ENCODE data around the gene UGT1A5. TPM values are rescaled to one million over a fixed set of nuclear protein-coding genes. Genes with fewer than 3 reads are reported as not detected.

UGT1A5 gene
- not detected in 2 replicates for total RNA-seq
- not detected for polyA plus RNA-seq (2012)

- no peak for DNase-seq (ENCODE audit: low read depth)
Observed at GRCh38 chr2:233712611-233713261, at the start of gene UGT1A5. TSS of gene UGT1A5 (plus strand) at chr2:233712907. CDS start at chr2:233712992, 85 bp downstream.

- no peak for DNase-seq (ENCODE audit: low read depth)
Observed at GRCh38 chr2:233663911-233664310, 48.8 kb upstream of the UGT1A5 start.

DNA sequence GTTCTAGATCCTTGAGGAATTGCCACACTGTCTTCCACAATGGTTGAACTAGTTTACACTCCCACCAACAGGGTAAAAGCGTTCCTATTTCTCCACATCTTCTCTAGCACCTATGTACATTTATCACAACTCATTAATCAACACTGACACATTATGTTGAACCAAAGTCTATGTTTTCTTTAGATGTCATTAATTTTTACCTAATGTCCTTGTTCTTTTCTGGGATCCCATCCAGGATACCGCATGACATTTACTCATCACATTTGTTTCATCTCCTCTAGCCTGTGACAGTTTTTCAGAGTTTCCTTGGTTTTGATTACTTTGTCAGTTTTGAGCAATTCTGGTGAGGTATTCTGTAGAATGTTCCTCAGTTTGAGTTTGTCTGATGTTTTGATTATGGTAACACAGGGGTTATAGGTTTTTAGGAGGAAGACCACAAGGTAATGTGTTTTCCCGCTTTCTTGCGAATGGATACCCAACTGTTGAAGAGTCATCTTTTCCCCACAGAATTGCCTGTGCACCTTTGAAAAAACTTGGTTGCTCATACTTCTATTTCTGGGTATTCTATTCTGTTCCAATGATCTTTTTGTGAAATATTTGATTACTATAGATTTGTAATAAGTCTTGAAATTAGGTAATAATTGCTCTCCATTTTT is 44.0 kb upstream of the UGT1A5 start:
- DNase-seq (ENCODE audit: low read depth): no peak

DNA sequence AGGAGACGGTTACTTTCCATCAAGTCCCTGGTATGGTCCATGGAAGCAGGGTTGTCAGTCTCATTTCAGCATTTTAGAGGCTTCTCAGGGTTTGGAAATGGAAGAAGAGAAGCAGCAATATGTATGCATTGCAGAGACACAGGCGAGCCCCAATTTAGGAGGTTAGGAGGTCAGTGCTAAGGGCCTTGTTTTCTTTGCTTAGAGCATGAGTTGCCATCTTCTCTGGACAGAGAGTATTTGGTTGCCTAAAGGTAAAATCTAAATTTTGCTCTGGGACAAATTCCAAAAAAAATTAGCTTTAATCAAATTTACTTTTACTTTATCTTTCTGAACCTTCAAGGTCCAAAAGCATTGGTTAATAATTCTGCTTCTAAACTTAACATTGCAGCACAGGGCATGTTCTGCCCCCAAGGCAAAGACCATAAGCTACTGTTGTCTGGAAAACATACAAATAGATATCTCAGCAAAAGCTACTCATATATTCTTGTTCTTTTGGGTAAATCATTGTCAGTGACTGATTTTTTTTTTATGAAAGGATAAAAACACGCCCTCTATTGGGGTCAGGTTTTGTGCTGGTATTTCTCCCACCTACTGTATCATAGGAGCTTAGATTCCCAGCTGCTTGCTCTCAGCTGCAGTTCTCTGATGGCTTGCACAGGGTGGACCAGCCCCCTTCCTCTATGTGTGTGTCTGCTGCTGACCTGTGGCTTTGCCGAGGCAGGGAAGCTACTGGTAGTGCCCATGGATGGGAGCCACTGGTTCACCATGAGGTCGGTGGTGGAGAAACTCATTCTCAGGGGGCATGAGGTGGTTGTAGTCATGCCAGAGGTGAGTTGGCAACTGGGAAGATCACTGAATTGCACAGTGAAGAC is 41.2 kb upstream of the UGT1A5 start, which contains the start of gene UGT1A9:
Gene UGT1A9 (plus strand): TSS at position 609 of the 872 bp plus-strand sequence. CDS start 37 bp downstream, at position 646.
- DNase-seq (ENCODE audit: low read depth): no peak

- no peak for DNase-seq (ENCODE audit: low read depth)
Observed at GRCh38 chr2:233672886-233673285, 39.8 kb upstream of the UGT1A5 start.

DNA sequence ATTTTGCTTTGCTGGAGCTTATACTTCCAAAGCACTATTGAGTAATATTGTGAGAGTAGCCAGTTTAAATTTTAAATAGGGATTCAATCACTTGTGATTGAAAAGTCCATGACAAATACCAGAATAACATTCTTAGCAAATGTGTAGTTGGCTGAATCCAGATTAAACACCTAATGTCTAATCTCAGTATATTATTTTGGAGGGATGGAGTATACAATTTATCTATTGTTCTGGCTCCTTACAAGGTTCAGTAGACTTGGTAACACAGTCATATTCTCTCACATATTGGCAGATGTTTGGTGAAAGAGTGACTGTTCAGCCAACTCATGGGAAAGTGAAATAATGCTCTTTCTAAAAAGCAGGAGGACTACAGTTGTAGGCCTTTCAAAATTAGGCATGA is 38.8 kb upstream of the UGT1A5 start:
- DNase-seq (ENCODE audit: low read depth): no peak

GRCh38 chr2:233674314-233674713 is 38.4 kb upstream of the UGT1A5 start:
- DNase-seq (ENCODE audit: low read depth): no peak

DNA sequence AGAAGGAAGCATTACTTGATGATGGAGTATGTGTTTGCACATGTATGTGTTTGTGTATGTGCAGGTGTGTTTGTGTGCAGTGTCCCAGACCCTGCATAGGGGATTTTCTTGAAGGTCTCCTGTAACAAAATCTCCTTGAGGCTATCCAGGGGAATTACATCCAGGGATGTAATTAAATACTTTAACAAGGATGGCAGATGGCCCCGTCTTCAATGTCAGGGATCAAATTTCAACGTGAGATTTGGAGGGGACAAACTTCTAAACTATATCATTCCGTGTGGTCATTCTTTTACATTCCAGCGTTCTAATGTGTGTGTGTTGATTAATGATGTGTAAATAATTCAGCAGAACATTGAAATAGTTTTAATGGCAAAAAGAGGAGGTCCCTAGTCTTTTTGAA is 37.7 kb upstream of the UGT1A5 start:
- DNase-seq (ENCODE audit: low read depth): peak; percentile 3

- DNase-seq (ENCODE audit: low read depth): no peak
Observed at GRCh38 chr2:233676046-233676445, 36.7 kb upstream of the UGT1A5 start.

DNA sequence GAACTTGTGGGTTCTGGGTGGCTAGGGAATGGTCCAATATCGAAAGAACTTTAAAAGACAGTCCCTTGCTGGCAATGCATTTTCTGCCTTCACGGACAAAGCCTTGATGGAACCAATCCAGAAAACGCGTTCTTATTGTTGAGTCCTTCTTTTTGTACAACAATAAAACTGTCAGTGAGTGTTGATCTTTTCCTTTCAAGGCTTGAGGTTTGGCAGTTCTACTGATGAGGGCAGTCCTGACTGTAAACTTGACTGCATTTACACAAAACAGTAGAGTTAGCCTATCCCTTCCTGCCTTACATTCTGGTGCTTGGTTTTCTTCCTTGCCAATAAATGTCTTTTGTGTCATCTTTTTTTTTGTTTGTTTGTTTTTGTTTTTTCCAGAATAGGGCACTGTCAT is 33.5 kb upstream of the UGT1A5 start:
- no peak for DNase-seq (ENCODE audit: low read depth)

DNA sequence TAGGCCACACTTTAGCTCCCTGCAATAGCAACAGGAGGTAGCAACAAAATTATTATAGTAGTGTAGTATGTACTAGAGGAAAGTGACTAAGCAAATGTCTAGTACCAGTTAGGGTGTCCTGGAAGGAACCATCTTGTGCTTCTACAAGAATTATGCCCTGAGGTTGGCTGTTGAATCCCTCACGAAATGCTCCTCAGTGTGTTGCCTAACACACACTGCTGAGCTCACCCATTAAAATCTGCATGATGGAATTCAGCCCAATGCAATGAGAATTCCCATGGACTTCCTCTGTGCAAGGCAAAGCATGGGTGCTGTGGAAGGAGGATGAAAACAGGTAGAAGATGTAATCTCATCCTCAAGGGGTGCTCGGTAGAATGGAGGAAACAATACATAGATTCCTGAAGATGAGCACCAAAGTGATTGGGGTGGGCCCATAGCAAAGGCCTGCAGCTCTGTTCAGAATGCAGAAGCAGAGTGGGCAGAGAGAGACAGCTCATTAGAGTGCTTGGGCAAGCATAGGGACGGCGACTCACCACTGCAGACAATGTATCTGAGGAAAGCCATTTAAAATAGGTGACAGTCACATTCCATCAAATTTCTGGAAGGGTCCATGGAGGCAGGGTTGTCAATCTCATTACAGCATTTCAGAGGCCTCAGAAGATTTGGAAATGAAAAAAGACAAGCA is 32.2 kb upstream of the UGT1A5 start:
- DNase-seq (ENCODE audit: low read depth): no peak

DNA sequence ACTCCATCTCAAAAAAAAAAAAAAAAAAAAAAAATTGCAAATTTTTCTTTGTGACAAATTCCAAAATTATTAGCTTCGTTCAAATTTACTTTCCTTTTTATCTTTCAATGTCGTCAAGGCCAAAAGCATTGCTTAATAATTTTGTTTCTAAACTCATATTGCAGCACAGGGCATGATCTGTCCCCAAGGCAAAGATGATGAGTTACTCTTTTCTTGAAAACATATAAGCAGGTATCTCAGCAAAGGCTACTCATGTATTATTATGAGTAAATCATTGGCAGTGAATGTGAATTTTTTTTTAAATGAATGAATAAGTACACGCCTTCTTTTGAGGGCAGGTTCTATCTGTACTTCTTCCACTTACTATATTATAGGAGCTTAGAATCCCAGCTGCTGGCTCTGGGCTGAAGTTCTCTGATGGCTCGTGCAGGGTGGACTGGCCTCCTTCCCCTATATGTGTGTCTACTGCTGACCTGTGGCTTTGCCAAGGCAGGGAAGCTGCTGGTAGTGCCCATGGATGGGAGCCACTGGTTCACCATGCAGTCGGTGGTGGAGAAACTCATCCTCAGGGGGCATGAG is 31.1 kb upstream of the UGT1A5 start, which contains the start of gene UGT1A7:
Gene UGT1A7 (plus strand): TSS at position 381 of the 579 bp plus-strand sequence. CDS start 37 bp downstream, at position 418.
- no peak for DNase-seq (ENCODE audit: low read depth)

- no peak for DNase-seq (ENCODE audit: low read depth)
Observed at GRCh38 chr2:233684640-233685039, 28.1 kb upstream of the UGT1A5 start.

DNA sequence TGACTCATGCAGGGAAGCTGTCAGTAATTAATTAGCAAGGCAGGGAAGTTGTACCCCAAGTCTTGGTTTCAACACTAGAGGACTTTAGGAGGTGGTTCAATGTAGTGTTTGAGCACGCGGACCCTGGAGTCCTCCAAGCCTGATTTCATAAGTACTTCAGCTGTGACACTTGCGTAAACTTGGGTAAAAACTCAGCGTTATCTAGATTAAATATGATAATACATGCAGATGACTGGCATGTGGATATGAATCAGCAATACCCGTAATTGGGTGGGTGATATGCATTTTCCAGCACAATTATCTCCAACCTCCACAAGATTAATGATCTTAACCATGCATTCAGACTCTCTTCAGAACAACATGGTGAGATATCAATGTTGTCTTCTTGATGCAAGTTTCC is 25.8 kb upstream of the UGT1A5 start:
- DNase-seq (ENCODE audit: low read depth): no peak

DNA sequence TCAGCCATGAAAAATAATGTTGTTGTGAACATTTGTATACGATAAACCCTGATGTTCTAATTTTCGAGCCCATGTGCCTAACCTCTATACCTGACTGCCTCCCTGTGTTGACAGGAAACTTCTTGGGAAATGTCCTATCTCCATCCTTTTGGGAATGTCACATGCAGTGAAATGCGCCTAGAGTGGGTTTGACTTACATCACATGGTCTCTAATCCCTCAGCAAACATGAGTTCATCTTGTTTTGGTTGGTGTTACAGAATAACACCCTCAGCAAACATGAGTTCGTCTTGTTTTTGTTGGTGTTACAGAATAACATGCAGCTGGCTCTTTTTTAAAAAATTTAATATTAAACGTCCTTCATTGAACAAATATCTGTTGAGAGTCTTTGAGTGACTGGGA is 24.4 kb upstream of the UGT1A5 start:
- no peak for DNase-seq (ENCODE audit: low read depth)

- DNase-seq (ENCODE audit: low read depth): no peak
Observed at GRCh38 chr2:233689031-233689430, 23.7 kb upstream of the UGT1A5 start.

GRCh38 chr2:233689501-233689900 is 23.2 kb upstream of the UGT1A5 start:
- no peak for DNase-seq (ENCODE audit: low read depth)

- no peak for DNase-seq (ENCODE audit: low read depth)
Observed at GRCh38 chr2:233690444-233690843, 22.3 kb upstream of the UGT1A5 start.

DNA sequence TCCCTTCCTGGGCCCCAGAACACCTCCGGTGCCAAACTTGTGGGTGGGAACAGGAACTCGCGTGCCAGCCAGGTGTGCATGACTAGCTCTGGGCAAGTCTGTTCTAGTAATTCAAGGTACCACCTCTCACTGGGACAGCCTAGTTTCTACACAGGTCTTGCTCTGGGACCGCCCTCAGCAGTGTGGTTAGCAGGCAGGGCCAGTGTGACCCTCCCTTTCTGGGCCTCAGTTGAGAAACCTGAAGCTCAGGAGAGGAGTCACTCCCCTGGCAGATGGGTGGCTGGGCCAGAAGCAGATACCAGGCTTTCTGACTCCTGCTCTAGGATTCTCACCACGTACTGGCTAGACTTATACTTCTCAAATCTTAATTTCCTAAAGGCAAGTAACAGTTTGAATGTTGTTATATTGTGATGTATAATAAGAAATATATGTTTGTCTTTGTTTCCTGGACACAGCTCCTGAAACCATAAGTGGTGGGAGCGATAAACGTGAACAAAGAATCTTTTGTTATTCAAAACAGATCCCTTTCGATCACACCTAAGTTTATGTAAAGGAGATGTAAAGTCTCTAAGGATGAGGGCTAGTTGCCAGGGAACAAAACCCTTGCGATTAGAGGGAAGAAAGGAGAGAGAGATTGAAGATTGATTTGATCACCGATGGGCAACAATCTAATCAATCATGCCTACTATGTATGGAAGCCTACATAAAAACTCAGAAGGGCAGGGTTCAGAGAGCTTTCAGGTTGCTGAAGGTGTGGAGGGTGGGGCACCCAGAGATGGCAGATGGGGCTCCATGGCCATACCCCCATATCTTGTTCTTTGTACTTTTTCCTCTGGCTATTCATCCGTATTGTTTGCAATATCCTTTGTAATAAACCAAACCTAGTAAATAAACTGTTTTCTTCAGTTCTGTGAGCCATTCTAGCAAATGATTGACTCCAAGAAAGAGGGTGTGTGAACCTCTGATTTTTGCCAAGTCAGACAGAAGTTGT is 21.0 kb upstream of the UGT1A5 start:
- DNase-seq (ENCODE audit: low read depth): no peak

DNA sequence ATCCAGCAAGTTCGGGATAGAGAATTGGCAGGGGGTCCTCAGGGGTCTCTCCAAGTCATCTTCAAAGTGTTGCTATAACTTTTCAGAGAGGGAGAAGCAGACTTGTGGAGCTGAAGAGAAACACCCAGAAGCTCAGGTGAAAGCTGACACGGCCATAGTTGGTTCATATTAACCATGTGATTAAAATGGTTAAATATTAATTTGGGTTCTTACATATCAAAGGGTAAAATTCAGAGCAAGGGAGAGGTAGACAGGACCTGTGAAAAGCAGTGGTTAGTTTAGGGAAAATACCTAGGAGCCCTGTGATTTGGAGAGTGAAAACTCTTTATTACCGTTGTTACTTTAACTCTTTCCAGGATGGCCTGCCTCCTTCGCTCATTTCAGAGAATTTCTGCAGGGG is 20.1 kb upstream of the UGT1A5 start, which contains the start of gene UGT1A6:
Gene UGT1A6 (plus strand): TSS at position 243 of the 400 bp plus-strand sequence. CDS start 115 bp downstream, at position 358.
- no peak for DNase-seq (ENCODE audit: low read depth)

Data from myocyte (in vitro differentiated cells).